HEK293 (cell line): ENCODE data around the gene SEMA7A.
A peak's percentile ranks its signal among the peaks of the same experiment; 100 is the strongest.

Experiments
- BCL11A ChIP-seq: fragments of 450-650 bp; formaldehyde crosslinking; IDR thresholded peaks from 2 replicates; pipeline ENCODE4 v1.5.1; 2016; ENCODE audit warnings: low read depth, missing biosample characterization, missing genetic modification characterization
- ELK4 ChIP-seq: IDR thresholded peaks from 2 replicates; pipeline ENCODE4 v1.6.1; 2011; ENCODE audit warnings: mild to moderate bottlenecking, low read depth, low read length, borderline replicate concordance
- GFI1B ChIP-seq: fragments of 450-650 bp; formaldehyde crosslinking; IDR thresholded peaks from 2 replicates; pipeline ENCODE4 v1.5.1; 2016; ENCODE audit warnings: missing biosample characterization, missing genetic modification characterization
- IKZF3 ChIP-seq: fragments of 450-650 bp; IDR thresholded peaks from 2 replicates; pipeline ENCODE4 v1.5.0; 2018; ENCODE audit warnings: missing biosample characterization, mild to moderate bottlenecking, missing genetic modification characterization, moderate library complexity
- KLF10 ChIP-seq: fragments of 450-650 bp; IDR thresholded peaks from 2 replicates; pipeline ENCODE4 v1.5.1; 2018; ENCODE audit warnings: missing biosample characterization, mild to moderate bottlenecking, missing genetic modification characterization
- KLF8 ChIP-seq: fragments of 450-650 bp; formaldehyde crosslinking; IDR thresholded peaks from 2 replicates; pipeline ENCODE4 v1.5.1; 2016; ENCODE audit warnings: missing biosample characterization, missing genetic modification characterization
- PRDM2 ChIP-seq: fragments of 450-650 bp; formaldehyde crosslinking; IDR thresholded peaks from 2 replicates; pipeline ENCODE4 v1.5.1; 2016; ENCODE audit warnings: missing biosample characterization, missing genetic modification characterization, borderline replicate concordance
- RBAK ChIP-seq: fragments of 450-650 bp; formaldehyde crosslinking; IDR thresholded peaks from 2 replicates; pipeline ENCODE4 v1.5.1; 2016; ENCODE audit warnings: missing biosample characterization, missing genetic modification characterization
- SALL2 ChIP-seq: fragments of 450-650 bp; formaldehyde crosslinking; IDR thresholded peaks from 2 replicates; pipeline ENCODE4 v1.5.0; 2017; ENCODE audit warnings: missing biosample characterization, mild to moderate bottlenecking, missing genetic modification characterization, borderline replicate concordance
- WT1 ChIP-seq: fragments of 450-650 bp; formaldehyde crosslinking; IDR thresholded peaks from 2 replicates; pipeline ENCODE4 v1.5.1; 2016; ENCODE audit warnings: missing biosample characterization, missing genetic modification characterization
- YY1 ChIP-seq: fragments of 450-650 bp; formaldehyde crosslinking; IDR thresholded peaks from 2 replicates; pipeline ENCODE4 v1.5.1; 2018; ENCODE audit warnings: missing biosample characterization, missing genetic modification characterization
- ZBTB1 ChIP-seq: fragments of 450-650 bp; formaldehyde crosslinking; IDR thresholded peaks from 2 replicates; pipeline ENCODE4 v1.5.1; 2016; ENCODE audit warnings: missing biosample characterization, missing genetic modification characterization
- ZBTB26 ChIP-seq: fragments of 450-650 bp; formaldehyde crosslinking; optimal IDR thresholded peaks from 2 replicates; pipeline ENCODE3; 2016; ENCODE audit warnings: missing biosample characterization, mild to moderate bottlenecking, missing genetic modification characterization
- ZFHX2 ChIP-seq: fragments of 450-650 bp; formaldehyde crosslinking; conservative IDR thresholded peaks from 2 replicates; pipeline ENCODE4 v1.5.1; 2016; ENCODE audit warnings: missing biosample characterization, missing genetic modification characterization
- ZFP41 ChIP-seq: fragments of 450-650 bp; formaldehyde crosslinking; IDR thresholded peaks from 2 replicates; pipeline ENCODE4 v1.5.1; 2016; ENCODE audit warnings: missing biosample characterization, missing genetic modification characterization, borderline replicate concordance
- ZNF148 ChIP-seq: fragments of 450-650 bp; formaldehyde crosslinking; IDR thresholded peaks from 2 replicates; pipeline ENCODE4 v1.5.0; 2017; ENCODE audit warnings: missing biosample characterization, missing genetic modification characterization, borderline replicate concordance
- ZNF202 ChIP-seq: fragments of 450-650 bp; formaldehyde crosslinking; IDR thresholded peaks from 2 replicates; pipeline ENCODE4 v1.5.1; 2016; ENCODE audit warnings: missing biosample characterization, missing genetic modification characterization, borderline replicate concordance
- ZNF214 ChIP-seq: fragments of 450-650 bp; formaldehyde crosslinking; IDR thresholded peaks from 2 replicates; pipeline ENCODE4 v1.5.1; 2017; ENCODE audit warnings: missing biosample characterization, mild to moderate bottlenecking, missing genetic modification characterization, borderline replicate concordance
- ZNF239 ChIP-seq: fragments of 450-650 bp; formaldehyde crosslinking; IDR thresholded peaks from 2 replicates; pipeline ENCODE4 v1.5.1; 2016; ENCODE audit warnings: missing biosample characterization, missing genetic modification characterization
- ZNF416 ChIP-seq: fragments of 450-650 bp; formaldehyde crosslinking; IDR thresholded peaks from 2 replicates; pipeline ENCODE4 v1.5.1; 2016; ENCODE audit warnings: missing biosample characterization, missing genetic modification characterization
- ZNF555 ChIP-seq: fragments of 450-650 bp; formaldehyde crosslinking; conservative IDR thresholded peaks from 2 replicates; pipeline ENCODE4 v1.5.1; 2017; ENCODE audit warnings: missing biosample characterization, mild to moderate bottlenecking, missing genetic modification characterization, inconsistent platforms
- ZNF701 ChIP-seq: fragments of 450-650 bp; formaldehyde crosslinking; IDR thresholded peaks from 2 replicates; pipeline ENCODE4 v1.5.1; 2016; ENCODE audit warnings: missing biosample characterization, missing genetic modification characterization
- ZNF704 ChIP-seq: fragments of 450-650 bp; formaldehyde crosslinking; IDR thresholded peaks from 2 replicates; pipeline ENCODE4 v1.5.1; 2016; ENCODE audit warnings: missing biosample characterization, missing genetic modification characterization
- ZNF707 ChIP-seq: fragments of 450-650 bp; formaldehyde crosslinking; IDR thresholded peaks from 2 replicates; pipeline ENCODE4 v1.5.1; 2016; ENCODE audit warnings: missing biosample characterization, missing genetic modification characterization
- ZNF747 ChIP-seq: fragments of 450-650 bp; formaldehyde crosslinking; IDR thresholded peaks from 2 replicates; pipeline ENCODE4 v1.5.1; 2016; ENCODE audit warnings: missing biosample characterization, missing genetic modification characterization
- ZNF776 ChIP-seq: fragments of 450-650 bp; formaldehyde crosslinking; IDR thresholded peaks from 2 replicates; pipeline ENCODE4 v1.5.0; 2017; ENCODE audit warnings: missing biosample characterization, missing genetic modification characterization, borderline replicate concordance

The SEMA7A gene

GRCh38 chr15:74433592-74434262, at the start of gene SEMA7A (continued):
- no peak for TF ChIP-seq PRDM2 (tag by site-specific recombination)
- no peak for TF ChIP-seq ZNF148
- no peak for TF ChIP-seq ZNF776 (tag by site-specific recombination)
- TF ChIP-seq ZNF747 (tag by site-specific recombination): no peak
- peak; percentile 96 for TF ChIP-seq ZBTB26 (tag by site-specific recombination)
- TF ChIP-seq ELK4: no peak
- TF ChIP-seq ZBTB1 (tag by site-specific recombination): no peak
- no peak for TF ChIP-seq ZNF202 (tag by site-specific recombination)
- no peak for TF ChIP-seq SALL2 (tag by site-specific recombination)
- peak; percentile 66; the same call in 1 of the 2 replicates for TF ChIP-seq IKZF3
- no peak for TF ChIP-seq ZFP41
- no peak for TF ChIP-seq GFI1B (tag by site-specific recombination)
- no peak for TF ChIP-seq ZNF707 (tag by site-specific recombination)
- TF ChIP-seq ZNF701 (tag by site-specific recombination): no peak
- no peak for TF ChIP-seq ZNF214
- TF ChIP-seq ZNF555: no peak
- 0 out of 2 replicates have a peak, but pooled peaks have one; percentile 49 for TF ChIP-seq YY1
- no peak for TF ChIP-seq BCL11A
- no peak for TF ChIP-seq RBAK (tag by site-specific recombination)
- TF ChIP-seq WT1: no peak
- peak; percentile 56; the same call in 1 of the 2 replicates for TF ChIP-seq KLF10
- no peak for TF ChIP-seq ZNF416
- no peak for TF ChIP-seq ZNF239
- no peak for TF ChIP-seq ZNF704 (tag by site-specific recombination)
- TF ChIP-seq ZFHX2: peak; percentile 96
- peak; percentile 27; the same call in 1 of the 2 replicates for TF ChIP-seq KLF8 (tag by site-specific recombination)
